OCI-LY3 (cell line): ENCODE measurements around the gene SYT7.

Experiments
- H2AFZ ChIP-seq: fragments of 200-600, 300-600 bp; shearing (Covaris generic); 2 replicates; pipeline ENCODE4 v1.6.0; 2014; ENCODE audit warnings: antibody characterized with exemption, low read depth, low read length
- H3K27ac ChIP-seq: fragments of 200-600, 300-600 bp; sonication (generic); 2 replicates; pipeline ENCODE4 v1.5.1; 2014; ENCODE audit warnings: mild to moderate bottlenecking, low read length, moderate library complexity, mixed read lengths
- H3K27me3 ChIP-seq: fragments of 200-600, 300-600 bp; sonication (generic); 2 replicates; pipeline ENCODE4 v1.6.1; 2014; ENCODE audit warnings: low read depth, low read length, mixed read lengths
- H3K36me3 ChIP-seq: fragments of 200-600, 300-600 bp; sonication (generic); replicated peaks from 2 replicates; pipeline ENCODE3; 2014; ENCODE audit warnings: low read depth, low read length, mixed read lengths
- H3K4me1 ChIP-seq: fragments of 300-600, 200-600 bp; sonication (generic); 2 replicates; pipeline ENCODE4 v1.6.1; 2014; ENCODE audit warnings: low read length, mixed read lengths
- H3K4me2 ChIP-seq: fragments of 200-600, 300-600 bp; sonication (generic); 2 replicates; pipeline ENCODE4 v1.6.1; 2014; ENCODE audit warnings: low read length, mixed read lengths
- H3K4me3 ChIP-seq: fragments of 300-600, 200-600 bp; sonication (generic); 2 replicates; pipeline ENCODE4 v1.5.1; 2014; ENCODE audit warnings: antibody characterized with exemption, mild to moderate bottlenecking, low read length, moderate library complexity
- H3K79me2 ChIP-seq: fragments of 300-600, 200-600 bp; shearing (Covaris generic); 2 replicates; pipeline ENCODE4 v1.6.1; 2014; ENCODE audit warnings: mild to moderate bottlenecking, low read length, mixed read lengths
- H3K9ac ChIP-seq: fragments of 300-600, 200-600 bp; shearing (Covaris generic); 2 replicates; pipeline ENCODE4 v1.6.0; 2014; ENCODE audit warnings: mild to moderate bottlenecking, low read length, moderate library complexity
- H3K9me3 ChIP-seq: fragments of 200-600, 300-600 bp; shearing (Covaris generic); 2 replicates; pipeline ENCODE4 v1.6.1; 2014; ENCODE audit warnings: low read length, mixed read lengths; ENCODE audit not compliant: insufficient read depth
- H4K20me1 ChIP-seq: fragments of 200-600, 300-600 bp; sonication (generic); 2 replicates; pipeline ENCODE4 v1.6.1; 2016; ENCODE audit warnings: low read length, mixed read lengths; ENCODE audit not compliant: insufficient read depth
- CTCF ChIP-seq: fragments of 200-600, 300-600 bp; sonication (generic); IDR thresholded peaks from 2 replicates; pipeline ENCODE4 v1.5.1; 2014; ENCODE audit warnings: antibody characterized with exemption, low read length, low read depth
- EZH2phosphoT487 ChIP-seq: fragments of 200-600 bp; shearing (Covaris generic); IDR thresholded peaks from 2 replicates; pipeline ENCODE4 v1.6.1; 2018; ENCODE audit warnings: antibody characterized with exemption, mixed run types, low read depth

Gene SYT7

GRCh38 chr11:61534025-61534932 is 46.6 kb downstream of the SYT7 start:
- no peak overlapping the region for H3K4me2 ChIP-seq
- no peak overlapping the region for H2AFZ ChIP-seq

GRCh38 chr11:61533401-61533800 is 47.5 kb downstream of the SYT7 start:
- Histone ChIP-seq H3K9me3 (no peaks in the 10 kb centered on the region), H3K79me2 (no peaks in the 10 kb centered on the region), H3K36me3 (no peaks in the 10 kb centered on the region), H4K20me1 (no peaks in the 10 kb centered on the region), H3K4me3 (no peak overlapping the region), H3K27ac (no peak overlapping the region), H3K4me1 (peaks cover 5% of the 10 kb centered on the region; the same call in 1 of the 2 replicates), H3K9ac (no peak overlapping the region), H3K4me2 (no peak overlapping the region), H2AFZ (no peak overlapping the region), H3K27me3 (peaks cover 34% of the 10 kb centered on the region)
- no peak for TF ChIP-seq CTCF
- TF ChIP-seq EZH2phosphoT487 = no peak

More at GRCh38 chr11:61534025-61534932, 46.6 kb downstream of the SYT7 start:
- Histone ChIP-seq H3K4me1 (peaks cover 5% of the 10 kb centered on the region; the same call in 1 of the 2 replicates), H3K27ac (no peak overlapping the region), H3K36me3 (no peaks in the 10 kb centered on the region), H3K9ac (no peak overlapping the region), H3K4me3 (no peak overlapping the region), H3K27me3 (peaks cover 34% of the 10 kb centered on the region), H4K20me1 (no peaks in the 10 kb centered on the region), H3K79me2 (no peaks in the 10 kb centered on the region), H3K9me3 (no peaks in the 10 kb centered on the region)
- TF ChIP-seq CTCF = no peak
- TF ChIP-seq EZH2phosphoT487 = no peak

- peaks cover 34% of the 10 kb centered on the region for H3K27me3 ChIP-seq
Measured at GRCh38 chr11:61533039-61533375, 47.9 kb downstream of the SYT7 start.

GRCh38 chr11:61532134-61533038 is 48.5 kb downstream of the SYT7 start:
- no peaks in the 10 kb centered on the region for H3K9me3 ChIP-seq
- peaks cover 34% of the 10 kb centered on the region for H3K27me3 ChIP-seq
- no peak overlapping the region for H3K4me2 ChIP-seq
- H3K79me2 ChIP-seq = no peaks in the 10 kb centered on the region
- TF ChIP-seq CTCF = peak; percentile 95
- no peak for TF ChIP-seq EZH2phosphoT487
- no peak overlapping the region for H3K9ac ChIP-seq
- peaks cover 5% of the 10 kb centered on the region; the same call in 1 of the 2 replicates for H3K4me1 ChIP-seq
- H2AFZ ChIP-seq = no peak overlapping the region
- no peak overlapping the region for H3K4me3 ChIP-seq
- H3K27ac ChIP-seq = no peak overlapping the region
- H3K36me3 ChIP-seq = no peaks in the 10 kb centered on the region
- no peaks in the 10 kb centered on the region for H4K20me1 ChIP-seq

More at GRCh38 chr11:61533039-61533375, 47.9 kb downstream of the SYT7 start:
- H3K9ac ChIP-seq = no peak overlapping the region
- TF ChIP-seq EZH2phosphoT487 = no peak
- no peaks in the 10 kb centered on the region for H3K36me3 ChIP-seq
- H2AFZ ChIP-seq = no peak overlapping the region
- no peak overlapping the region for H3K4me2 ChIP-seq
- H3K9me3 ChIP-seq = no peaks in the 10 kb centered on the region
- H3K4me3 ChIP-seq = no peak overlapping the region
- H3K4me1 ChIP-seq = peaks cover 5% of the 10 kb centered on the region; the same call in 1 of the 2 replicates
- no peak overlapping the region for H3K27ac ChIP-seq
- no peaks in the 10 kb centered on the region for H4K20me1 ChIP-seq
- H3K79me2 ChIP-seq = no peaks in the 10 kb centered on the region
